ENCODE data around the gene EEA1.
"Not testable (repeated sequence)": the region's sequence is repeated elsewhere in the genome, so short reads cannot be mapped to it uniquely, and the experiment has no call there.

The EEA1 gene

DNA sequence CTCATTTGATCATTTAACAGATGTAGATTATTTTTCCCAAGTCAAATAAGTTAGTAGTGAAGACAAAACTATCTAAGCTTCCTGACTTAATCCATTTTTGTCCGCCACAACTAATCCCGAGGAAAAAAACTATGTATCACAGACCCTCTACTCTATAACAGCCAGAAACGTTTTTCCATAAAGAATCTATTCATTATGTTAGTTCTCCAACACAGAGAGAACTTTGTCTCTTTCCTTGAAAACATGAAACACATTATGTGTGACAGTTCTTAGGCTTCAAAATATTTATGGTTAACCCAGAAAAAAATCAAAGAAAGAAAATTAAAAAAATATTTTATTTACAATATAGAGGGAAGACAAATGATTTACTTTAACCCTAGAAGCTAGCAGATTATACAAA is 126.2 kb downstream of the EEA1 start:
- no peak for DNase-seq (ENCODE audit: low read depth)

DNA sequence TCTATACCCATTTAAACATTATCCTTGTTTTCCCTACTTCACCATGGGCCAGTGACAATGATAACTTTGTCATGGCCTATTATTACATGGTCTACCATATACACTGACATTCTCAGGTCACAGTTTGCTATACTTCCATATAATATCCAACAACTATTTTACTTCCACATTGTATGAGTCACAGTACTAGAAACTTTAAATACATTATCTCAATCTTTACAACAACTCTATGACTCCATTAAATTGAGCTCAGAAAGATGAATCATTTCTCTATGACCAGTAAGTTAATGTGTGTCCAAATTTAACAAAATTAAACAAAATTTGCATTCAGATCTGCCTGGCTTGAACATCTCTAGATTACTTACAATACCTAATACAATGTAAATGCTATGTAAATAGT is 132.4 kb downstream of the EEA1 start:
- no peak for DNase-seq (ENCODE audit: low read depth)

DNA sequence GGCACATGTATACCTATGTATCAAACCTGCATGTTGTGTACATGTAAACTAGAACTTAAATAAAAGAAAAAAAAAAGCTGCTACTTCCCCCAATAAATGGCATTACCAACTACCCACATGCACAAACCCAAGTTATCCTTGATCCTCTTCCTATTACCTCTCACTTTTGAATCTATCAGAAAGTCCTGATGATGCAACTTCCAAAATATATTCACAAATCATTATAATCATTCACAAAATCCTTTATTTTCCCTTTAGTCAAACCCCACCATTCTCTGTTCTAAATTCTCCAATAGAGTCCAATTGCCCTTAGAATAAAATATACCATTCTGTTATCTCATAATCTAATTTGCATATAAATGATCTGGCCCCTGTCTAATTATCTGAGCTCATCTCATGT is 134.3 kb downstream of the EEA1 start:
- DNase-seq (ENCODE audit: low read depth), result no peak

DNA sequence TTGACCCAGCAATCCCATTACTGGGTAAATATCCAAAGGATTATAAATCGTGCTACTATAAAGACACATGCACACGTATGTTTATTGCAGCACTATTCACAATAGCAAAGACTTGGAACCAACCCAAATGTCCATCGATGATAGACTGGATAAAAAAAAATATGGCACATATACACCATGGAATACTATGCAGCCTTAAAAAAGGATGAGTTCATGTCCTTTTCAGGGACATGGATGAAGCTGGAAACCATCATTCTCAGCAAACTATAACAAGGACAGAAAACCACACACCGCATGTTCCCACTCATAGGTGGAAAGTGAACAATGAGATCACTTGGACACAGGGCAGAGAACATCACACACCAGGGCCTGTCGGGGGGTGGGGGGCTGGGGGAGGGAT is 134.7 kb downstream of the EEA1 start:
- DNase-seq (ENCODE audit: low read depth), result not testable (repeated sequence)

DNA sequence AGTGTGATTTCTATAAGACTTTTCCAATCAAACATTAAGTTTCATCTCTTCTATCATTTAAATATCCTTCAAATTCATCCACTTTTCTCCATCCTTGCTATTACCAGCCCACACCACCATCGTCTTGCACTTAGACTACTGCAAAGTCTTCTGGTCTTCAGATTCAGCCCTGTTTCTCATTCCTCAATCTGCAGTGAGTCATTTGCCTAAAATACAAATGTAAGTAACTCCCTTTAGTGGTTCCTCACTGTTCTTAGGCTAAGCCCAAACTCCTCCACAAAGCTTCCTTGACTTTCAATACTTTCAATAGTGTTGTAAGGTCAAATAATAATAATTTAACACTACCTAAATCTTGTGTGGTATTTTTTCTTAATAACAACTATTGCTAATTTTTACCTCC is 143.1 kb downstream of the EEA1 start:
- DNase-seq (ENCODE audit: low read depth), result no peak

DNA sequence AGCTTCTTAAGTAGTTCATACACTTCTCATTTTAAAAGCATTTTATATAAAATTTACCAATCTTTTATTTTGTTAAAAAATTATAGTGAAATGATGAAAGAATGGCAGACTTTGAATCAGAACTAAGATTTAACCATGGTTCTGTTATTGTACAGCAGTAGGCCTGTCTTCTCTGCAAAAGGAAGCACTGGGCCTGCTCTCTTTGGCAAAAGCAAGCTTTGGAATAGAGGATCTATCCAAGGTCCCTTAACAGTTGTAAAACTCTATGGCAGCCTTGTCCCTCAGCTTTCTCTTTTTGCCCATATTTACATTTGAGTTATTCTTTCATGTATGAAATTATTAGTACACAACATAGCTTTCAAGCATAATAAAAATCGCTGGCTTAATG is 143.5 kb downstream of the EEA1 start:
- DNase-seq (ENCODE audit: low read depth), result no peak

DNA sequence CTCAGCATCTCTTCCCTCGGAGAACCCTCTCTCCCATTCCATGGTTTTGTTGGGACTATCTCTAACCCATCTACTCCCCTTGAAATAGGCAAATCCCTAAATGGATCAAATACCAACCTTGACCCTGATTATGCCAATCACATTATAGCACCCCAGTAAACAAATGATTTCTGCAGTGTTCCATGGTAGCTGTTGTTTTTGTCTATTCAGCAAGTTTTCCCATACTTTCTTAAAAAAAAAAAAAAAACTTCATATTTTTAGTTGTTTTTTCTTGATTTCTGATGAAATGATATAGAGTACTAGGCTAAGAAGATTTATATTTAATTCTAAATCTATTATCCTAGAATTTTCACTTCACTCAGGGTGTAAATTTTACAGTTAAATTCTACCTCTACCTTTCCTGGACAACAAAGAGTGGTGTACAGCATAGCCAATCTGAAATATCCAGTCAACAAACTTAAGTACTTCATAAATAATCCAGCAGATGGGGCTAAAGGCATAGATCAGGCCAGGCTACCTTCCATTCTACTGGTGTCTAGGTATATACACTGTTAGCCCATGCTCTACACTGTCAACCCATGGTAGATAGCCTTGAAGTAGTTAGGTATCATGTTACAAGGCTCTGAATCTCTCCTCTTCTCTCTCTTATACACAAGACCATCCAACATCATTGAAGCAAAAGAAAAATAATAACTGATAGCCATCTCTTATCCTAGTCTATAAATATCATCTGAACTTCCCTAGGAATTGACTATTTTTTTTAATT is 144.1 kb downstream of the EEA1 start:
- DNase-seq (ENCODE audit: low read depth), result no peak

DNA sequence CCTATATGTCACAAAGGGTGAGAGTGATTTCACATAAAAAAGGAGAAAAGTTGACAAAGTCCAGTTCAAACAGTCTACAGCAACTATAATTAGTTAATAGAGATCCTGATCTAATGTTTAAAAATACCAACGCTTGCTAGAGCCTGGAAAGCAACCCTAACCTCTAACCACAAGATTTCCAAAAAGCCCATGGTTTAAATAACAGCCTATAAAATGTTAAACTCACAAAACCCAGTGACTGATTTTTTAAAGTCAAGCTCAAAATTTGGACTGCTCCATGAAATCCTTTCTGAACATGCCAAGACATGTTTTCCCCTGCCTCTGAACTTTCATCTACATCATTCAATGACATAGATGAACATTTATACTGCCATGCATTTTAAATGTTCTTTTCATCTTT is 144.7 kb downstream of the EEA1 start:
- no peak for DNase-seq (ENCODE audit: low read depth)

DNA sequence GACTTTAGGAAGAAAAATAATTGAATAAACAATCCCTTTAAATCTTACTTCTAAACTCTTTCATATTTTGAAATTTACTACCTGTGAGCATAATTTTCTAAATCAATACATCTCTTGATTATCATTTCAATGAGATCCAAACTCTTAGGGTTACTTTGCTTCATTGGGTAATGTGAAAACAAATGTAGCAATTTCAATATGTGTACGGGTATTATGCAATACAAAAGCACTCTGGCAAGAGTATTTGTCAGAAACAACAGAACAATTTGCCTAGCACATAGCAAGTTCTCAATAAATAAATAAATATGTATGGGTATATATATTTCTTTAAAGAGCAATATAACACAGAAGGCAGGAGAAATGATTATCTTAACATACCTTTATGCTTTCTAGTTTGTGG is 149.2 kb downstream of the EEA1 start:
- DNase-seq (ENCODE audit: low read depth), result no peak

DNA sequence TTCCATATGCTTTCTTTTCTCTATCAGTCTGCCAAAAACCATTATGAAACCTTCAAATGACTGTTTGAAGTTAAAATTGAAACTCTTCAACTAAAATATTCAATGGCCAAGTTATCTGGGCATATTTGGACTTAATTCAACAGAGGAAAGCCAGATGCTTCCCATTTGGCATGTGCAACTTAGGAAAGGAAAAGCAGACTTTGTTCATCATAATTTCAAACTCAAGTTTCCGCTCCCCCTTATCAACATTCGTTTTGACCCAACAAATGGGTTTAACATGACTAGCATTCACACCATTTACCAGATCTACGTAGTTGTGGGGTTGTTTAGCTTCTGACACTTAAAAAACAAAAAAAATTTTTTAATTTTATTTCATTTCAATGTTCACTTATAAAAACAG is 150.6 kb downstream of the EEA1 start:
- no peak for DNase-seq (ENCODE audit: low read depth)

DNA sequence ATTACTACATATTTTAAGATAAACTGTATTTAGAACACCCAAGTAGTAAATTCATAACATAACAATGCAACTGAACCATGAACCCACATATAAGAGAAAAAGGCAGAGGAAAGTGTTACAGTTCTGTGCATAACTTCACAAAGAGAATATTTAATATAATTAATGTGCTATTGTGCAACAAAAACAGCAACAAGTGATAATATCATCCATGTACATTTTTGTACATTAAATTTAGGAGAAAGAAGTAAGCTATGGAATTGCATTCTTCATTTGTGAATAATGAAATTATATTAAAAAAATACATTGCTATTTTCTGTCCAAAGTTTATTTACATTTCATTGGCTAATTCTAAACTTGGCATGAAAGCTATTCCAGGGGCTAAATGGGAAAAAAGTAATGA is 153.7 kb downstream of the EEA1 start:
- DNase-seq (ENCODE audit: low read depth), result no peak

DNA sequence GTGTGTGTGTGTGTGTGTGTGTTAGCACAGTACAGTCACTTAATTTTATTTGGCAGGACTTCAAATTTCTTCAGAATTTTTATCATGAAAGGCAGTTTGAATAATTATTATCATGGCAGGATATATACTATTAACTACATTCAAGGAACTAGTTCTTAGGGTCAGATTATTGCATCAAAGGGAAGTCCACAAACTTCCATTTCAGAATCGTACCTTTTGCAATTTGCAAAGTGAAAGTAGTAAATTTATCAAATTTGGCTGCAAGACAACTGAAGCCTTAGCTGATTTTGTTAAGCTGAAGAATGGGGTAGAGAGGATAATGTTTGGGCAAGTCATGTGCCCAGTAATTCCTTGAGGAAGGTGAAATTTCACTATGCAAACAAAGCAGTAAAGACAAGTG is 158.1 kb downstream of the EEA1 start:
- DNase-seq (ENCODE audit: low read depth), result no peak

DNA sequence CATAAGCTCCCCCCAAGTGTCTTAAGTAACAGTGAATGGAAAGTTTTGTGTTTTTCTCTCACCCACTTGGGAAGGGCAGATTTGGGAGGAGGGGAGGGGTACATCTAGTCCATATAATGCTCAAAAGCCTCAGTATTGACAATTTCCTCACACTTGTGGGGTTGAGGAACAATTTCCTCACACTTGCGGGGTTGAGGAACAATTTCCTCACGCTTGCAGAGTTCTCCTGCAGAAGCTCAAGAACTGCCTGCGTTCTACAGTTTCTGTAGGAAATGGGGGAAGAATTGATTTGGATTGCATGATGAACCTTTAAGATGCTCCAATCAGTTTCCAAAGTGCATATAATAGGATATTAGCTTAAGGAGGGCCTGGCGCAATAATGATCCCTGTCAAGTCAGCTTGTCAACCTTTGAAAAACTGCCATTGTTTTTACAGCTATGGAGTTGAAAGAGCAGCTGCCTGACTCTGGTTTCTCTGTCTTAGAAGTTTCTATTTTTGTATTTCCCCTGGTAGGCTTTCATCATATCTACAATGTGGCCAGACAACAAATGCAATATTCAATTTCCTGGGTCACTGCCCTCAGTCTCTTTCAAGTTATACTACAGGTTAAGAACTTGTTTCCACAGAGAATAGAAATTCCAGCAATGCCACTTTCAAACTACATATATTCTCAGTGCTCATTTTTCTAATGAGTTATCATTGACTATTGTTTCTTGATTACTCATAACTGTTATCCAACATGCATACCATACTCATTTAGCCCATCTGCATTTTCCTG is 159.8 kb downstream of the EEA1 start:
- DNase-seq (ENCODE audit: low read depth), result no peak

DNA sequence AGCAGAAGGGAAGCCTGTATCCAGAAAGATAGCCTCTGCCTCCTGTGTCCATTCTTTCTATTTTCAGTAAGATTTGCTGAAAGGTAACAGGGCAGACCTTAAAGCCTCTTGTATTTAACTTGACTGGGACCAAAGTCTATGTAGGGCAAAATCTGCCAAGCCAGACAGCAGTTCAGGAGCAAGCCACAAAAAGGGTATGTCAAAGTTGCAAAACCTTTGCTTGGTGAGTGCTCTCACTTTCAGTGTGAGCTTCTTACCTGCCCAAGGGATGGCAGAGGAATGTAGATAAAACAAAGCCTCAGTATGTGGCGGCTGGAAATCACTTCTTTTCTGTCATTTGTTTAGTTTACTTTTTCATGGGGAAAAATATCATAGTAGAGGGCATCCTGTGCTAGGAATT is 163.2 kb downstream of the EEA1 start:
- no peak for DNase-seq (ENCODE audit: low read depth)

DNA sequence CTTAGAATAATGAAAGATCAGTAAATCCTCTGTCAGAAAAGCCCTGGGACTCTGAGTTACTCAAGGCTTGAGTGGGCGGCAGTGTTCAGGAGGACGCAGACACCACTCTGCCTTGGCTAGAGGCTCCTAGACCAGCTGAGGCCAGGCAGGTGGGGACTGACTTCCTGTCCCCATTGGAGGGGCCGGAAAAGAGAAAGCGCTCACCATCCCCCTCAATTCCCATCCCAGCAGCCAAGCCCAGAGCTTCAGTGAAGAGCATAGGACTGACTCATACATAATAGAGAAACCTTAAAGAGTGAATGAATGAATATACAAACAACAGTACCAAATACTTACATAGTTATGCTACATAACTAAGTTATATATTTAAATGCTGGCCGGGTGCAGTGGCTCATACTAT is 164.3 kb downstream of the EEA1 start:
- no peak for DNase-seq (ENCODE audit: low read depth)

DNA sequence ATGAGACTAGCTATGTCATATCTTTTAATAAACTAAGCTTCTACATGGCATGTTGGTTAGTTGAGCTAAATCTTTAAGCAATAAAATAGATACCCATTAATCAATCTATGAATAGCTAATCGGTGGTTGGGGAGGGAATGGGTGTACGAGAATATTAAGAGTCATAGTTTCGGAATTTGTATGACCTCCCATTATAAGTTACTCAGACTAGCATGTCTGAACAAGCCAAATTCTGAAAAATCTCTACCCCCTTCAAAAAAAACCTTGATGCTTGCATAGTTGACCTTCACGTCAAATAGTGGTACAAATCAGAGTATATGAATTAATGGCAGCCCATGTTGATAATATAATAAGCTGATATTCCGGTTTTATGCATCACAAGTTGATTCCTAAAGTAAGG is 166.3 kb downstream of the EEA1 start:
- DNase-seq (ENCODE audit: low read depth), result no peak

DNA sequence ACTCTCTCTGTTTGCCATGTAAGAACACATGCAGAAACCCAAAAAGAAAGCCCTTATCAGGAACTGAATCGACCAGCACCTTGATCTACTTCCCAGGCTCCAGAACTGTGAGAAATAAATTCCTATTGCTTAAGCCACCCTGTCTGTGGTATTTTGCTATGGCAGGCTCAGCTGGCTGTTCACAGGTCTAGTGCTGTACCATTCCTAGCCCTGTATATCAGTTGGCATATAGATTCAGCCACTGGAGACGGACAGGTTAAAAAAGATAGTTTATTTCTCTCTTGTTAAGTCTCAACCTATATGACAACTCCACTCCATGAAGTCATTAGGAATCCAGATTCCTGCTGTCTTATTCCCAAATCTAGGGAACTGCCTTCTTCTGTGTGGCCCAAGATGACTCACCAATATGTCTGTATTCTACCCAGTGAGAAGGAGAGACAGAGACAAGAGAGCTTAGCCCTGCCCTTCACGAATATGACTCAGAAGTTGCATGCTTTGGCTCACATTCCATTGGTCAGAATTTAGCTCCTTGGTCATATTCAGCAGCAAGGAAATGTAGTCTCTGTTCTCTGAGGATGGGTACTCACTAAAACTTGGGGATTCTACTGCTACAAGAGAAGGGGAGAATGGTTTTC is 169.3 kb downstream of the EEA1 start:
- no peak for DNase-seq (ENCODE audit: low read depth)

DNA sequence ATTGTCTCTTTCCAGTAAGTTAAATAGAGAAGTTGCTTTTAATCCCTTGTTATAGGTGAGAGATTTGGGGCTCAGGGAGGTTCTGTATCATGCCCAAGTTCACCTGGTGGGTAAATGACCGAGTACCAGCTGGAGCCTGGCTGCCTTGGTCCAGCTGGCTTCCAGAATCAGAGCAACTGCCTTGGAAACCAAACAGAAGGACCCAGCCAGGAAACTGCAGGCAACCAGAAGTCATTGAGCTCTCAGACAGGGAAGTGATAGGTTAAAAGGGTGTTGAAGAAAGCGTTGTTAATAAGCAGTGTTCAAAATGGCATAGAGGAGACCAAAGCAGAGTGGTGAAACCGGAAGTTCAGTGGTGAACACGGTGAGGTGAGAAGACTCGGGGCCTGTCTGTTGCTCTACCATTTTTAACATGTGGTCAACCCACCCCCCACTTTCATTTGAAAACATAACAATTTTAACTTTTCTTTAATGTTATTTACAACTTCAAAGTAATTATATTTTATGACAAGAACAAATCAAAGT is 171.4 kb downstream of the EEA1 start:
- DNase-seq (ENCODE audit: low read depth), result no peak

DNA sequence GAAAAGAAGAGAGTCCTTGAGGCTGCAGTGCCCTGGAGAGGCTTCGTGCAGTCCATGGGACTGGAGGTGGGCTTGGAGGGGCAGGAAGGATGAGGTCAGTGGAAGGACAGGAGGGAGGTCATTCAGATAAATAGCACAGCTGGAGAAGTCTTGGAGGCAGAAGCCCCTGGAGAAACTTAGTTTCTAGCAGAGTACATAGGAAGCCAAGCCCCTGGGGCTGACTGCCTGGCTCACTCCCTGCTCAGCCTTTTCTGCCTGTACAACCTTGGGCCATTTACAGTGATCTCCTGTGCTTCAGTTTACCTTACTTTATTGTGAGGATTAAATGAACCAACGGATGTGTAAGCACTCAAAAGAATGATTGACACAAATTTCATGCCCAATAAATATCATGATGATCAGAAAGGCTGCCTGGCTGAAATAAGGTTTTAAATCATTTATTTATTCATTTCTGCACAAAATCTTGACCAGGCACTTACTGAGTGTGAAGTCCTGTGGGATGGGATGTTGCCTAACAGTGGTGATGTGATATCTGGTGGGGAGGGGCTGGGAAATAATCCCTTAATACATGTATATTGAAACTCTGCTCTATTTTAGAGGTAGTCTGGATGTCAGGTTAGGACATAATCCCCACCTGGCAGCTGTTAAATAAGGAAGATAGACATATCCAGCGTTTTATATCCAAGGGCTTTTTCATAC is 172.0 kb downstream of the EEA1 start:
- no peak for DNase-seq (ENCODE audit: low read depth)

DNA sequence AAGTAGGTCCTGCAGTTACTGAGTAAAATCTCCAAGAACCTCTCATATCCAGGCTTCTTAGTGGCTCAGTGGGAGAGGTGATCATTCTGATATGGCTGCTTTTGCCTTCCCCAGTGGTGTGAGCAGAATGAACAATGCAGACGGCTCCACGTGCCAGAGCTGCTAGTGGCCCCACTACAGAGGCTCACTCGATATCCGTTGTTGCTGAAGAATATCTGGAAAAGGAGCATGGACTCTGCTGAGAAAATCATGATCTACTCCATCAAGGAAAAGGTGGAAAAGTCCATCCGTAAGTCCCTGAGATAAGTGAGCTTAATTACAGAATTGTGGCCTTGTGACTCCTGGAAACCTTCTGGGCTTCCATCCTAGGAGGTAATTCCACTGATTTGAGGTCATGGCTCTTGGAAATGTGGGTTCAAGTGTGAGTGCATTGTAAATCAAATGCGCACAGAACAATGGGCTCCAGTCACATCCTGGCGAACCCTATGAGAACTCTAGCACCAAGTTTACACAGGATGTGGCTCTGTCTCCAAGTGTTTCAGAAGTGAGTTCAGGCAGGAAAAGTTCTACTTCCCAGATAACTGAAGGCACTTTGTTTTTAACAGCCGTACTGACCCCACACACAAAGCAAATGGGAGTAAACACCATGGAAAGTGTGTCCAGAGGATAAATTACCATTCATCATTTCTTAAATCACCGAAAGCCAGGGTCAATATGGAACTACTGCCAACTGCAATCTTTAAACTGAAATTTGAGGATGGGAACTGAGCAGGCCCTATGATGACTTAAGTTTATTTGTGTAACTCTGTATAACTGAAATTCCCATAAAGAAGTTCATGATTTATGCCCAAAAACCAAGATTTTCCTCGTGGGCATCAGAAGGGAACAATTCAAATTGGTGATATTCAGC is 174.9 kb downstream of the EEA1 start:
- DNase-seq (ENCODE audit: low read depth), result no peak

DNA sequence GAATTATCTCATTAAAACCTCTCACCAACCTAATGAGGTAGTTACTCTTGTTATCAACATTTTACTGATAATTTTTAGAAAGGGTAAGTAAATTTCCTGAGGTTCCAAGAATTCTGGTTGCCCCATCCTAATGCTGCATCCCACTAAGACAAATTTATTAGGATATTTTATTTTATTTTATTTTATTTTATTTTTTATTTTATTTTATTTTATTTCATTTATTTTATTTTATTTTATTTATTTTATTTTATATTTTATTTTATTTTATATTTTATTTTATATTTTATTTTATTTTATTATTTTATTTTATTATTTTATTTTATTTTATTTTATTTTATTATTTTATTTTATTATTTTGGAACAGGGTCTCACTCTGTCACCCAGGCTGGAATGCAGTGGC is 179.4 kb downstream of the EEA1 start:
- DNase-seq (ENCODE audit: low read depth), result not testable (repeated sequence)

All from stimulated activated CD8-positive, alpha-beta memory T cell treated with anti-CD3 and anti-CD28 coated beads, Interleukin-4, amount 100 ng/mL, for 24 hours (primary cell).